HG03469 (cell line): ENCODE data around the gene IGSF9B.

Experiments
- ATAC-seq: cut with Tn5 transposase; IDR thresholded peaks from one replicate; pipeline ENCODE4 v1.9.1; 2021; ENCODE audit warnings: mild to moderate bottlenecking, moderate library complexity, moderate number of reproducible peaks; ENCODE audit not compliant: unreplicated experiment

The IGSF9B gene

DNA sequence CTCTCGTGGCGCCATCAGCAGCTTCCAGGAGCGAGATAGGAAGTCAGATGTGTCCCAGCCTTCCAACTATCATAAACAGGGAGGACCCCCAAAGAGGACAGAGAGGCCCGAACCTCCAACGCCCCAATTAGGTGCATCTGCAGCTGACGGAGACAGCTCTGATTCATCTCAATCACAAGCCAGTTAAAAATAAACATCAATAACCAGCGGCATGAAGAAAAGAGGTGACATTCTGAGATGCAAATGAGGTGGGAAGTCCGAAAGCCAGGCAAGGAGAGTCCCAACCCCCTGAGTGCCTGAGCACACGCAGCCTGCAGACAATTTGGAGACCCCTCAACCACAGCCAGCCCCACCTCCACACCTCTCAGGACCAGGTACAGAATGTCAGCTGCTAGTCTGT is 28.1 kb upstream of the IGSF9B start:
- ATAC-seq: no peak

DNA sequence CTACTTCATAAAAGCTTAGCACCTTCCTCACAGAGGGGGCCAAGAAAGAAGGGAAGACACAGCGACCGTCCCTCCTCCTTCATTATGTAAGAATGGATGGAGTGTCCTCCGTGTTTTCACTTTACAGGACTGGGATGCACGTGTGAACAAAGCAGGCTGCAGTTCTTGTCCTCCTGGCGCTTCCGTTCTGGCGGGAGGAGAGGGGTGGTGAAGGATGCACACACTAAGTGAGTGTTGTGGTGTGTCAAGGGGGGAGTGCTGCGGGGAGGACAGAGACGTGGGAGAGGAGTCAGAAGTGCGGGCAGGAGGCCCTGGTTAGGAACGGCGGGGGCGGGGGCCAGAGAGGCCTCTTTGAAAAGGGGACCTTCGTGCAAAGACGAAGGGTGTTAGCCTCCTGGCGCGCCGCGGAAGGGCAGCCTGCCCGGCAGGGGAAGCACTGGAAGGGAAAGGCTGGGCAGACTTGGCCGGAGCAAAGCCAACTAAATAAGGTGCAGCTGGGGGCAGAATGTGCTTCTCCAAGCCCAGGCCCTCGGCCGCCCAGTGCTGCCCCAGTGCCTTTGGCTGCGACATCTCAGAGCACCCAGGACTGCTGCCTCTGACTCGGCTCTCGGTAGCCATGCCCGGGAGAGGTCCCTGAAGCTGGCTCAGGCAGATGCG is 27.0 kb upstream of the IGSF9B start:
- no peak for ATAC-seq

DNA sequence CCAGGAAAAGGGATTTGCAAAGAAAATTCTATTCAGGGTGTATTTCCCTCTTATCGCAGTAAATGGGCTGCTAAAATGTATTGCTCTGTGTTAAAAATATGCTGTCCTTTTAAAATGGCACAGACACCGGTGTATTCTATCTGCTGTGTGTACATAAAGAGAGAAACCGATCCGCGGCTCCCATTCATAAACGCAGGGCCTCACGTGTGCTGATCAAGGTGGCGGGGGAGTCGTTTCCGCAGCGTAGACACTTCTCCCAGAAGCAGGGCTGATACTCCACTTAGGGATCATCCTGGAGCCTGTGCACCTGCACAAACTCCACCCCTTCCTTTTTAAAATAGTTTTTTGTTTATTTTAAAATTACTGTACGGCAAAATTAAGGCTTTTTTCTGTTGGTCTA is 26.1 kb upstream of the IGSF9B start:
- ATAC-seq: no peak

DNA sequence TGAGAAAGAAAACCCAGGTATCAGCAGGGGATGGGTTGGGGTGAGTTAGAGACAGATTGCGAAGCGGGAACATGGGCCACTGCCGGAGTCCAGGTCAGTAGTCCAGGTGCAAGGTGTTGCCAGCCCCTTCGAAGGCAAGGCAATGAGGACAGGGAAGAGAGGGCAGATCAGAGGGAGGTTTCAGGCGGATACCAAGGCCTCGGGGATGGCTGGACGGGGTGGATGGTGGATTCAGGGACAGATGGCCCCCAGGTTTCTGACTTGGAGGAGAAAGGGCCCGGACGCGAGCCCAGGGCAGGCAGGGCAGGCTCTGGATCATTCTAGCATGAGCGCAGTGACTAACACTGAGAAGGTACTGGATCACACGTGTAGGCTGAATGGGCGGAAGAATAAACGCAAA is 25.4 kb upstream of the IGSF9B start:
- ATAC-seq: no peak

DNA sequence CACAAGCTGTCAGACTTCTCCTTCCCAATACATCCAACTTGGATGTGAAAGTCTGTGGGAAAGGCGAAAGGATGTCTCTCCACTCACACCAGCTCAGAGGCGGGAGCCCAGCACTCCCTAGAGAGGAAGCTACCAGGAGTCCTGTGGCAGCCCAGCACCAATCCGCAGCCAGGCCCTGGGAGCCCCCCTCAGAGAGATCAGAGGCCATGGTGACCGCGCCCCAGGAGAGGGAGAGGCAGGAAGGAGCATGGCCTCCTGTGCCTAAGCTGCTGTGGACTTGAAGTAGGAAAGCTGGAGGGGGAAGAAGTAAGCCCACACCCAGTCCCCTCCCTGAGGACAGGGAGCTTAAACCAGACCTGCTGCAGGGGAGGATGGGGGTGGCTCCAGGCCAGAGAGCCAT is 24.4 kb upstream of the IGSF9B start:
- no peak for ATAC-seq

DNA sequence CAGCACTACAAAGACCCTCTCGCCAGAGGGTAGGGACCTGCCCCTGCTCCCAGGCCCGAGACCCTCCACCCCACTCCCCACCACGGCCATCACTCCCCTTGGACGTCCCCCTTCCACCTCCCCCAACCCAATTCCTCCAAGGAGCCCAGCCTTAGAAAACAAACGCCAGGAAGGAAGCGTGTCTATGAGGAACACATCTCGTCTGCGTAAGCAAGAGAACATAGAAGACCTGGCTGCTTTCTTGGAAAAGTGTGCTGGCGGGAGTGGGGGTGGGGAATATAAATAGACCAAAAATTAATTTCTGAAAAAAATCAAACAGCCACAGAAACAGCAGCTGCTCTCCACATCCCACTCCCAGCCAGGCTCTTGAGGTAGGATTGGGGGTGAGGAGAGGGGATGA is 23.9 kb upstream of the IGSF9B start:
- no peak for ATAC-seq

DNA sequence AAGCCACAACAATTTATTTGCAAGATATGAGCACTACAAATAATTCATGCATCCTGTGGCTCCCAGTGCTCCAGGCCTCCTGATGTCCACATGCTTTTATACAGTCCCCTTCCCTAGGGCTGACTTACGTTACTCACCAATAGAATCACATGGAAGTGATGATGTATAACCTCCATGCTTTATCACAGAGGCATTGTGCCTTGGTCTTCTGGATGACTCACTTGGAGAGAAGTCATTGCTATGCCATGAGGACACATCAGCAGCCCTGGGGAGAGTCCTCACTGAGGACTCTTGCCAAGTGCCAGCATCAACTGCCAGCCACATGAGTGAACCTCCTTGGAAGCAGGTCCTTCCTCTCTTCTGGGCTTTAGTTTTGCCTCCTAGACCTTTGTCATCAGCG is 22.0 kb upstream of the IGSF9B start:
- no peak for ATAC-seq

DNA sequence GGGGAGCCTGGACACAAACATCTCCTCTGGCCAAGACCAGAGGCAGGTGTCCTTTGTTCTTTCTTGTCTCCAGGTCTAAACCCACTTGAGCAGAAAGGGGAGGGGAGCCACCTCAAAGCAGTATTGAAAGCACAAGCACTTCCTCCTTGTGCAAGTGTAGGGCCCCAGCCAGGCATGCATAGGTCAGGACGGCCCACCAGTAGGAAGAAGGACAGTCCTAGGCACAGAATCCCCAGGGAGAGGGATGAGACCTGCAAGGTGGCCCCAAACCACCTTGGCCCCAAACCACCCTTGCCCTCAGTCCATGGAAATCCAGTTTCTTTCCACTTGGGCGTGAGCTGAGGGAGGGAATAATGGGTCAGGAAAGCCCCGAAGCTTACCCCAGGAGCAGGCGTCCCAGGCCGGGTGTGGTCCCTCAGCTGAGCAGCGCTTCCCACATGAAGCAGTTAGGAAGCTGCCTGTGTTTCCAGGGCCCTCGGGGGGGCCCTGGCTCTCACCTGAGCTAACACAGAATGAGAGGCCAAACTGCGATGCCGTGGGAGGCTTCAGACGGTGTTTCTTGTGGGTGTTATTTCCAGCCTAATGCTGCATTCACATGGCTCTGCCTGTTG is 20.4 kb upstream of the IGSF9B start:
- ATAC-seq: peak; percentile 98

DNA sequence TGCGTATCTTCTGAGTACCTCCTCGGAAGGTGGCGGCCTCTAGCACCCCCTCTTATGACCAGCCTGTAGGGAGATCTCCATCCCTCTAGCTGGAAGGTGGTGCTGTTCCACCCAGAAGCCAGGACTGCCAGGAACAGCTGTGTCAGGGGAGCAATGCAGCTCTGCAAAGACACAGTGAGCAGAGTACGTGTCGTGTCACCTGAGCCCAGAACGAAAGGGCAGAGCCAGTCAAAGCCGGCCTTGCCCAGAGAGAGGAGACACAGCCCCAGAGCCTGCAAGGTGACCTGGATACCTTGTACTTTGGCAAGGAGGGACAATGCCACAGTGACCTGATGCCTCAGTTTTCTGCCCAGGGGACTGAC is 18.7 kb upstream of the IGSF9B start:
- ATAC-seq: no peak

DNA sequence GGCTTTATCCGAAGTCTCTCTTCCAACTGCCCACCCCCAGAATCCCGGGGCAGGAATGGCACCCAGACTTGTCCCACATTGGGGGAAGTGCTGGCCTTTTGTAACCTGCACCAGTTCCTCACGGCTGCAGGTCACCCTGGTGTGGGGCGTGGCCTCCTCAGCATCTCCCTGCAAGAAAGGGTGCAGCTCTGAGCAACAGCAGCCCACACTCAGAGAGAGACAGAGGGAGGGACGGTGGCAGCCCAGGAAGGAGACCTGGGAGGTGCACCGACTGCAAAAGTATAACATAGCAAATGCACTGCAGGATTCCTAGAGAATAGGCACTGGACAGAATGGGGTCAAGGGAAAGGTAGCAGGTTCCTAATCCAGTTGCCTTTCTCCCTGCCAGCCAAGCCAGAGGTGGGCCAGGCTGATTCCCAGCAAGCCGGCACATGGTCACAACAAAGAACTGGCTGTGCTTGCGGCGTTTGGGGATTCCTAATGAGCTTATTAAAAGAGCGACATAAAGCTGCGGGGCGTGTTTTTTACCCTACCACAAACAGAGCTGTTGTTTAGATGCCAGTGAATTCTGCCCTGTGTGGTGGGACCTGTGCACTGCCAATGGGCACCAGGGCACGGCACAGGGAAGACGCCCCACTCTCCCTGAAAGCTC is 18.2 kb upstream of the IGSF9B start:
- ATAC-seq: no peak

DNA sequence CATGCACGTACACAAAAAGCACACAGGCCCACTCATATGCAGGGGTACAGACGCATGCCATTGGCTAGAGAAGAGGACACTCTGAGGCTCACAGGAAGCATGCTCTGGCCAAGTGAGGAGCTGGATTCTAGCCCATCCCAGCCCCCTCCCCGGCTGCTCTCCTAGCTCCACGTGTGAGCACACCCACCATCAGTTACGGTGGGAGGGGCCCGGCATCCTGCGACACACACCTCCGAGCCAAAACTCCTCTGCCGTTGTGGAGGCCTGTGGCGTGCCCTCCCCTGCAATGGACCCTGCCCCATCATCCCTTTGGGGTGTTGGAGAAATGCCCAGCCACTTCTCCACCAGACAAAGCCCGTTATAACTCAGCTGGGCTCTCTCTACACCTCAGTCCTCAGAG is 15.1 kb upstream of the IGSF9B start:
- no peak for ATAC-seq

DNA sequence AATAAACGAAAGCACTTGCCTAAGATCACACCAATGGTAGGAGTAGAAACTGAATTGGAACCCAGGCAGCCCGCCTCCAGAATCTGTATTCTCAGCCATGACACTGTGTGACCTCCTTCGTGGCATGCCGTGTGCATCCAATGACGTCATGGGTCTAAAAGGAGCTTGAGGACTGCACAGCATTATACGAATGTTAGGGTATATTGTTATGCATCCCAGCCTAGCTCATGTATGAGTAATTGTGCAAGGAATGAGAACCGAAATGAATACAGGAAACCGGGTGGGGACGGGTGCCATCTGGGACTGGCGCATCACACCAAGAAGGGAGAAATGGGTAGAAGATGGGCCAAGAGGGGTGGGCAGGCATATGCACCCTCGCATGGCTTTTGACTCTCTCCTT is 12.3 kb upstream of the IGSF9B start:
- ATAC-seq: no peak

DNA sequence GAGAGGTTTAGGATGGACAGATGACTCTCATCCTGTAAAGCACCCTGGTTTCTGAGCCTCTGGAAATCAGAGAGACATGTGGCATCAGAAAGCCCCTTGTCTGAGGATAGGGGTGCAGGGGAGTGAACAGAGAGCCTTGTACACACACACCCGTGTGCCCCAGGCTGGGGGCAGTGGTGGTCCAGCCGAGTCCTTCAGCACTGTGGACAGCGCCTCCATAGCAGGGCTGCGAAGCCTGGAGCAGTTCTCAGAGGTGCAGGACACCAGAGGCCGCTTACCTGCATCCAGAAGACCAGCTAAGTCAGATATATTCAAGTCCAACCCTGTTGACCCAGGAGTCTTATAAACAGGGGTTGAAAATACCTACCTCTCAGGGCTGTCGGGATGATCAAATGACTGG is 11.5 kb upstream of the IGSF9B start:
- ATAC-seq: no peak

DNA sequence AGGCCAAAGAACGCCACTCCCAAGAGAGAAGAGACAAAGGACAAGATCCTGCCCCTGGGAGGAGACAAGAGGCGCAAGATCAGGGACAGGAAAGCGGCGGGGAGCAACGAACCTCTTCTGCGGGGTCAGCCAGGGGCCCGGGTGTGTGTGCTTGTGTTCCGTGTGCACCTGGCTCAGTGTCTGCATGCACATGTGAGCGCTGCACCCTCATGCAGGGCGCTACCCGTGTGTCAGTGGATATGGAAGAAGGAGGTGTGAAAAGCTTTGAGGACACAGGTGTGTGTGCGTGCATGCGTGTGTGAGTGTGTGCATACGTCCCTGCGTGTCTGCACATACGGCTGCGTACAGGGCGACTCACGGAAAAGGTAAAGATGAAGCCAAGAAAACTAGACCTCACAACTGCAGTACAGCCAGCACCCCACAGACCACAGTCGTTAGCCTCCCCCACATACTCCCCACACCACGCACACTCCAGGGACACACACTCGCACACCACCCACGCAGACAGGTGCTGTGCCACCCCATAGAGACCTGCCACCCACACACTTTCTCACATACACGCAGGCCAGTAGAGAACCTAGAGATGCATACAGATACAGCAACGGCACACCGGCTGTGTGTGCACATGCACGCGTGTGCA is 11.0 kb upstream of the IGSF9B start:
- ATAC-seq: no peak

DNA sequence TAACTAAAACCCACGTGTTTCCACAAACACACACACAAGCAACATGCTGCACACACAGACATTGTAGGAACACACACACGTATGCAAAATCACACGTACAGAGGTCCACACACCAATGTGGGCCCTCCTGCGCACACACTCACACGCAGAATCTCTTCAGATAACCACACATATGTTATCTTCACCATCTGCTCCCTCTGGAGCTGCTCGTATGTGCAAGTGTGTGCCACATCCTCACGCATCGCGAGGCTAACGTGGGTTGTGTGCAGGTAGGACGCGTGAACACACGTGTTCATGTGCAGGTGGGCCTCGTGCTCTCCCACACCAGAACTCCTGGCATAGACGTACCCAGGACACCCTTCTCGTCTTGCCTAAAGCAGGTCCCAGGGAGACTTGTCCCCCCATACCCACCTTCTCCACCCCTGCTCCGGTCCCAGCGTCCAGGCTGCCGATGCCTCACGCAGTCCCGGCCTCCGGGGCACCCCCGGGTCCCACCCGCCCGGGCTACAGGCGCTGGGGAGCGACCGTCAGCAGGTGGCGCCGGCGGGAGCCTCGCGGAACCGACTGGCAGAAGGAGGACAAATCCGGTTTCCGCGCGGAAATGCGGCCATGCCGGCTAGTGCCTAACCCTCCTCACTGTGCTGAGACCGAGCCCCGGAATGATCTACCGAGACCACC is 10.3 kb upstream of the IGSF9B start:
- ATAC-seq: no peak

DNA sequence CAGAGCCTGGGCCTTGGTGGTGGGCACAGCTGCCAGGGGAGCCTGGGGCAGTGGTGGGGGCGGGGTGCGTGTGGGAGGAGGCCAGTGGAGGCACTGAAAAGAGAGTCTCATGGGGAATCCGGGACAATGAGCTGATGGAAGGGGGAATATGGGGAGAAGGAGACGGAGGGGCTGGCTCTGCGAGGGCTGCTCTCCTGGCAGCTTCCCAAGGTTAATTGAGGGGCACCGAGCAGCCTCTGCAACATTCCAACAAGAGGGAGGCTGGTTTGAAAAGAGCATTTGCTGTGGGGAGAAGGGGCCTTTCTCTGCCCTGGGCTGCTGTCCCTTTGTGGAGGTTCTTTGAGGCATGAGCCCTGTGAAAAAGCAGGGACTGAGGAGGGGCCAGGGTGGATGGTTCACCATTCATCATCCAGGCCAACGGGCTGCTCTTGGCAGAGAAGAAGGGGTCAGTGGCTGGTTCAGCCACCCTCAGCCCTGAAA is 9.4 kb upstream of the IGSF9B start:
- no peak for ATAC-seq

DNA sequence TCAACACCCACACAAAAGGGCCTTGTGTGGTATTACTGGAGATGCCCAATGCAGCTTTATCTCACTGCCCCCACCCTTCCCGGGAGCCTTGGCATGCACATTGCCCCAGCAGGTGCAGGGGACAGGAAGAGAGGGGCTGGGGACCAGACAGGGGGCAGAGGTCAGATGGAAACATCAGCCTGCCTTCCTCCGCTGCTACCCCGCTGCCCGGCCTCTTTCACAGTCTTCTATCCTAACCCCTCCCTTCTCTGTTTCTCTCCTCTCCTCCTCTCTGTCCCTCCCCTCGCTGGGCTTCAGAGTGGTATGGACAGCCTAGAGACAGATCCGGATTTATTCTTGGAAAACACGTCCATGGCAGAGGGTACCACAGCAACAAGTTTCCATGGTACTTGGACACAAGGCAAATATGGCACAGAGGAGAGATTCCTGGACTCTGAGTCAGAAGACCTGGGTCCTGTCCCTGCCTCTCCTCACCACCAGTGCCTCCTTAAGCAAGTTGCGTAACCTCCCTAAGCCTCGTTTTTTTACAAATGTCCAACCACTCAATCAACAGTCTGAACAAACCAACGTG is 8.3 kb upstream of the IGSF9B start:
- ATAC-seq: no peak

DNA sequence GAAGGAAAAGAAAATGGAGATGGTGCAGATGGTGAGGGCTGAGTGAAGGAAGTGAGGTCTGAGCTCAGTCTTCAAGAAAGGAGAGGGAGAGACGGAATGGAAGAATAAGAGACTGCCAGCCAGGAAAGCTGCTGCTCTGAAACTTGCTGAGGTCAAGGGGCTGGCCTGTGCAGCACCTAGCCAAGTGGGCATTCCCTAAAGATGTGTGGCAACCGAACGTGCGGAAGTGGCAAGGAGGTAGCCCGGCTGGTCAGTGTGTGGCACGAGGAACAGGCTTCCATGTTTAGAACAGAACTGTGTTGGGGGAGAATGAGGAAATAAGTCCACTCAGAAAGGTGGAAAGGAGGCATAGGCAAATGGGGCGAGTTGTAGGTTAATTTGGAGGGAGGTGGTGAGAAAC is 7.6 kb upstream of the IGSF9B start:
- no peak for ATAC-seq

DNA sequence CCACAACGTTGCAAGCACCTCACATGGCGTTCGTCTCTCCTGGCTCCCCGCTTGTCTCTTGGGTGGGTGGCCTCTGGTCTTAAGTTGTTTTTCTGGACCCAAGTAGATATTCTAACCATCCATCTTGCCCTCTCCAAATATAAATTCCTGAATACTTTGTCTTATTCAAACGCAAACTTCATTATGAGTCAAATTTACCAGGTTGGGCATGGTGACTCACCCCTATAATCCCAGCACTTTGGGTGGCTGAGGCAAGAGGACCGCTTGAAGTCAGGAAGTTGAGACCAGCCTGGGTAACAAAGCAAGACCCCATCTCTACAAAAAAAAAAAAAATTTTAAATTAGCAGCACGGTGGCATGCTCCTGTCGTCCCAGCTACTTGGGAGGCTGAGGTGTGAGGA is 5.1 kb upstream of the IGSF9B start:
- ATAC-seq: no peak

DNA sequence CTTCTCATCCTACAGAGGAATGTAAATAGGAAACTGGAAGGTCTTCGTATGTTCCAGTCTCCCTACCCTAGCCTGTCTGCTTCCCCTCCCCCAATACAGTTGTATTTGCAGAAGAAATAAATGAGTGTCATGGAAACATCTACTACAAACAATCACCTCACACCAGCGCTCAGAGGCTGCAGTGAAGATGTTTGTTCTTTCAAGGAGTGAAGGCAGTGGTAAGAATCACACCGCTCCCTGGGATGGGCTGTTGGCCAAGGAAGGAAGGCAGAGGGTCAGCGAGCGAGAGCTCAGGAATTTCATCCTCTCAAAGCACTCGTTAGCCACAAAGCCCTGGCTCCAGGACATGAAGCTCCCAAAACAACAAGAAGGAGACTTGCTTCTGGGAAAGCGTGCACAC is 1.1 kb upstream of the IGSF9B start:
- ATAC-seq: no peak

DNA sequence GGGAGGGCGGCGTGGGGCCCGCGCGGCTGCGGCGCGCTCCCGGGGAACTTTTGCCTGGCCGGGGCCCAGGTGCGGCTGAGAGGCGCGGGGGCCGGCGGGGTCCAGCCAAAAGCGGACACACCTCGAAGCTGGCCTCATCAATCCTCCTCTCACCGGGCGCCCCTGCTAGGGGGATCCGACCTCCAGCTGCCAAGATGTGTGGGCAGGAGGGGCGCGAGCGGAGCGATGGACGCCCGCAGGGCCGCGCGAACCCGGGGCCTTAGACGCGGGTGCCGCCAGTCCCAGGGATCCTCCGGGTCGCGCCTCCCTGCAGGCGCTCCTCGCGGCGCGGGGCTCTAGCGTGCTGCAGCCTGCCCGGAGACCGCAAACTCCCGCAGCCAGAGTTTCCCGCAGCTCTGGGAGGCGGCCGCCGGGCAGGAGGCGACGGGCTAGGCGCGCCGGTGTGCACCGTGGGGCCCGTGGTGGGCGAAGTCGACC is 785 bp downstream of the IGSF9B start:
- ATAC-seq: no peak
